ENCODE measurements around the gene USP20. TPM values are rescaled to one million over a fixed set of nuclear protein-coding genes. Genes with fewer than 3 reads are reported as not detected.
"Not testable (repeated sequence)": the region's sequence is repeated elsewhere in the genome, so short reads cannot be mapped to it uniquely, and the experiment has no call there.

The USP20 gene
- 10 to 100 TPM; 16.4 to 19.3 (median 16.8) TPM for polyA plus RNA-seq (ENCODE audit: insufficient read length in 3 of 3)

GRCh38 chr9:129835128-129835859 lies at the start of gene USP20, which contains the start of gene C9orf78:
Gene USP20, plus strand, starts transcription at chr9:129835458. Its CDS starts 17,098 bp downstream, at chr9:129852556.
Gene C9orf78, minus strand, starts transcription at chr9:129835275. Its CDS starts 54 bp downstream, at chr9:129835221.
- peak; percentile 83 to 92 (median 91) for DNase-seq (ENCODE audit: low read depth in 3 of 3, low spot score in 2 of 3)

- DNase-seq (ENCODE audit: low read depth in 3 of 3, low spot score in 2 of 3), result no peak
Observed at GRCh38 chr9:129785866-129786265, 49.4 kb upstream of the USP20 start.

GRCh38 chr9:129786481-129786880 lies 48.8 kb upstream of the USP20 start:
- DNase-seq (ENCODE audit: low read depth in 3 of 3, low spot score in 2 of 3), result no peak

GRCh38 chr9:129794549-129794948 lies 40.7 kb upstream of the USP20 start:
- no peak for DNase-seq (ENCODE audit: low read depth in 3 of 3, low spot score in 2 of 3)

GRCh38 chr9:129796029-129796428 lies 39.2 kb upstream of the USP20 start:
- not testable (repeated sequence) for DNase-seq (ENCODE audit: low read depth in 3 of 3, low spot score in 2 of 3)

- no peak for DNase-seq (ENCODE audit: low read depth in 3 of 3, low spot score in 2 of 3)
Observed at GRCh38 chr9:129798973-129799372, 36.3 kb upstream of the USP20 start.

- DNase-seq (ENCODE audit: low read depth in 3 of 3, low spot score in 2 of 3), result no peak
Observed at GRCh38 chr9:129801504-129801903, 33.8 kb upstream of the USP20 start.

- peak; percentile 80 to 88 (median 88) for DNase-seq (ENCODE audit: low read depth in 3 of 3, low spot score in 2 of 3)
Observed at GRCh38 chr9:129802833-129803675, 32.2 kb upstream of the USP20 start, which contains the start of gene TOR1B. Gene TOR1B, plus strand, starts transcription at chr9:129803184. Its CDS starts 29 bp downstream, at chr9:129803213.

- DNase-seq (ENCODE audit: low read depth in 3 of 3, low spot score in 2 of 3), result no peak
Observed at GRCh38 chr9:129803676-129804060, 31.6 kb upstream of the USP20 start.

GRCh38 chr9:129806061-129806460 lies 29.2 kb upstream of the USP20 start:
- no peak for DNase-seq (ENCODE audit: low read depth in 3 of 3, low spot score in 2 of 3)

GRCh38 chr9:129809346-129809745 lies 25.9 kb upstream of the USP20 start:
- no peak for DNase-seq (ENCODE audit: low read depth in 3 of 3, low spot score in 2 of 3)

GRCh38 chr9:129810116-129810515 lies 25.1 kb upstream of the USP20 start:
- DNase-seq (ENCODE audit: low read depth in 3 of 3, low spot score in 2 of 3), result no peak

- no peak for DNase-seq (ENCODE audit: low read depth in 3 of 3, low spot score in 2 of 3)
Observed at GRCh38 chr9:129810788-129811187, 24.5 kb upstream of the USP20 start.

- DNase-seq (ENCODE audit: low read depth in 3 of 3, low spot score in 2 of 3), result no peak
Observed at GRCh38 chr9:129811967-129812363, 23.3 kb upstream of the USP20 start.

- DNase-seq (ENCODE audit: low read depth in 3 of 3, low spot score in 2 of 3), result no peak
Observed at GRCh38 chr9:129812385-129812784, 22.9 kb upstream of the USP20 start.

GRCh38 chr9:129813661-129814060 lies 21.6 kb upstream of the USP20 start:
- no peak for DNase-seq (ENCODE audit: low read depth in 3 of 3, low spot score in 2 of 3)

GRCh38 chr9:129814432-129815223 lies 20.6 kb upstream of the USP20 start:
- DNase-seq (ENCODE audit: low read depth in 3 of 3, low spot score in 2 of 3), result no peak

GRCh38 chr9:129815278-129815677 lies 20.0 kb upstream of the USP20 start:
- no peak for DNase-seq (ENCODE audit: low read depth in 3 of 3, low spot score in 2 of 3)

GRCh38 chr9:129816501-129817435 lies 18.5 kb upstream of the USP20 start:
- no peak for DNase-seq (ENCODE audit: low read depth in 3 of 3, low spot score in 2 of 3)
